AG09309 (cell line): ENCODE measurements around the gene COL9A3.

ENCODE experiments used
- DNase-seq: peaks from one replicate; pipeline ENCODE4 v3.0.0-alpha.2; 2010; ENCODE audit warnings: low read depth
- H3K4me3 ChIP-seq: 2 replicates; pipeline ENCODE4 v1.5.1; 2011; ENCODE audit warnings: mild to moderate bottlenecking, low read depth, low read length, moderate library complexity; ENCODE audit not compliant: control insufficient read depth
- CTCF ChIP-seq: IDR thresholded peaks from 2 replicates; pipeline ENCODE4 v1.5.1; 2011; ENCODE audit warnings: mild to moderate bottlenecking, low read depth, low read length, inconsistent platforms; ENCODE audit not compliant: insufficient read depth, control insufficient read depth; ENCODE audit errors: missing control alignments

COL9A3 gene

GRCh38 chr20:62774762-62775161, 42.1 kb upstream of the COL9A3 start:
- no peak for DNase-seq

GRCh38 chr20:62775206-62775605, 41.6 kb upstream of the COL9A3 start:
- TF ChIP-seq CTCF: no peak
- no peak overlapping the region for H3K4me3 ChIP-seq
- DNase-seq: no peak

More at GRCh38 chr20:62774762-62775161, 42.1 kb upstream of the COL9A3 start:
- no peak for TF ChIP-seq CTCF
- H3K4me3 ChIP-seq: no peak overlapping the region

- no peak for TF ChIP-seq CTCF
- DNase-seq: no peak
- no peak overlapping the region for H3K4me3 ChIP-seq
Measured at GRCh38 chr20:62776035-62776691, 40.7 kb upstream of the COL9A3 start.

- DNase-seq: no peak
- no peak overlapping the region for H3K4me3 ChIP-seq
- no peak for TF ChIP-seq CTCF
Measured at GRCh38 chr20:62776692-62777527, 39.9 kb upstream of the COL9A3 start.

GRCh38 chr20:62777528-62777830, 39.4 kb upstream of the COL9A3 start:
- no peak for DNase-seq
- no peak for TF ChIP-seq CTCF
- H3K4me3 ChIP-seq: no peak overlapping the region

- H3K4me3 ChIP-seq: no peak overlapping the region
- no peak for DNase-seq
- no peak for TF ChIP-seq CTCF
Measured at GRCh38 chr20:62778058-62778457, 38.8 kb upstream of the COL9A3 start.
